Neural cell (in vitro differentiated cells): ENCODE measurements around the gene GRP.

Experiments used
- CTCF ChIP-seq: fragments of 450-650 bp; IDR thresholded peaks from 2 replicates; pipeline ENCODE4 v1.5.1; 2014; ENCODE audit warnings: antibody characterized with exemption, mild to moderate bottlenecking, moderate library complexity; ENCODE audit not compliant: poor library complexity, severe bottlenecking
- EP300 ChIP-seq: fragments of 450-650 bp; conservative IDR thresholded peaks from 2 replicates; pipeline ENCODE4 v1.6.1; 2014; ENCODE audit warnings: antibody characterized with exemption, mild to moderate bottlenecking, moderate library complexity; ENCODE audit not compliant: poor library complexity, severe bottlenecking
- EZH2 ChIP-seq: fragments of 200-600, 300-800 bp; shearing (Covaris generic), sonication (generic); IDR thresholded peaks from 2 replicates; pipeline ENCODE4 v1.6.1; 2014; ENCODE audit warnings: antibody characterized with exemption, low read length, borderline replicate concordance, mild to moderate bottlenecking; ENCODE audit not compliant: insufficient read depth, poor library complexity, severe bottlenecking
- MXI1 ChIP-seq: fragments of 450-650 bp; conservative IDR thresholded peaks from 2 replicates; pipeline ENCODE4 v1.6.1; 2014; ENCODE audit warnings: antibody characterized with exemption, mild to moderate bottlenecking; ENCODE audit not compliant: poor library complexity, severe bottlenecking
- POLR2AphosphoS5 ChIP-seq: IDR thresholded peaks from 2 replicates; pipeline ENCODE4 v1.6.1; 2012
- RAD21 ChIP-seq: fragments of 450-650 bp; conservative IDR thresholded peaks from 2 replicates; pipeline ENCODE4 v1.6.1; 2014; ENCODE audit warnings: antibody characterized with exemption, mild to moderate bottlenecking, moderate library complexity
- REST ChIP-seq: IDR thresholded peaks from 2 replicates; pipeline ENCODE4 v1.6.1; 2012; ENCODE audit warnings: borderline replicate concordance
- SMC3 ChIP-seq: fragments of 450-650 bp; conservative IDR thresholded peaks from 2 replicates; pipeline ENCODE4 v1.6.1; 2014; ENCODE audit warnings: antibody characterized with exemption, mild to moderate bottlenecking, moderate library complexity; ENCODE audit not compliant: poor library complexity
- TAF1 ChIP-seq: IDR thresholded peaks from 2 replicates; pipeline ENCODE4 v1.6.1; 2012; ENCODE audit warnings: low read depth

- no peak for TF ChIP-seq CTCF
- no peak for TF ChIP-seq POLR2AphosphoS5
- no peak for TF ChIP-seq RAD21
- no peak for TF ChIP-seq EP300
- no peak for TF ChIP-seq SMC3
- TF ChIP-seq EZH2, result no peak
- no peak for TF ChIP-seq TAF1
- no peak for TF ChIP-seq REST
- TF ChIP-seq MXI1, result no peak
Observed at GRCh38 chr18:59210299-59210698, 9.7 kb upstream of the GRP start.
